GM08714 (cell line): ENCODE data around the gene ANKS1B.
"Not testable (repeated sequence)": the region's sequence is repeated elsewhere in the genome, so short reads cannot be mapped to it uniquely, and the experiment has no call there.

ENCODE experiments used
- H3K4me3 ChIP-seq: fragments of 200-500 bp; sonication (Bioruptor generic); 2 replicates; pipeline ENCODE4 v1.5.1; 2014; ENCODE audit warnings: mild to moderate bottlenecking, low read length, inconsistent platforms
- ZNF274 ChIP-seq: IDR thresholded peaks from 2 replicates; pipeline ENCODE4 v1.6.1; 2012; ENCODE audit warnings: mild to moderate bottlenecking, low read depth, low read length

Gene ANKS1B

GRCh38 chr12:99036566-99036965 is 948.2 kb downstream of the ANKS1B start:
- TF ChIP-seq ZNF274 = no peak
- H3K4me3 ChIP-seq = no peak overlapping the region

GRCh38 chr12:99035803-99036202 is 948.9 kb downstream of the ANKS1B start:
- no peak for TF ChIP-seq ZNF274

GRCh38 chr12:99034201-99034600 is 950.5 kb downstream of the ANKS1B start:
- H3K4me3 ChIP-seq = not testable (repeated sequence)

More at GRCh38 chr12:99035803-99036202, 948.9 kb downstream of the ANKS1B start:
- H3K4me3 ChIP-seq = no peak overlapping the region

GRCh38 chr12:99029511-99030271 is 955.0 kb downstream of the ANKS1B start:
- no peak for TF ChIP-seq ZNF274
- H3K4me3 ChIP-seq = no peak overlapping the region

- no peak for TF ChIP-seq ZNF274
- H3K4me3 ChIP-seq = no peak overlapping the region
These were observed 957.3 kb downstream of the ANKS1B start for GRCh38 chr12:99027461-99027860.

- TF ChIP-seq ZNF274 = no peak
- no peak overlapping the region for H3K4me3 ChIP-seq
These were observed 957.7 kb downstream of the ANKS1B start for GRCh38 chr12:99027055-99027393.

GRCh38 chr12:99026332-99027054 is 958.2 kb downstream of the ANKS1B start:
- H3K4me3 ChIP-seq = no peak overlapping the region
- TF ChIP-seq ZNF274 = no peak

GRCh38 chr12:99024870-99025269 is 959.9 kb downstream of the ANKS1B start:
- no peak overlapping the region for H3K4me3 ChIP-seq
- TF ChIP-seq ZNF274 = no peak

GRCh38 chr12:99024191-99024590 is 960.5 kb downstream of the ANKS1B start:
- H3K4me3 ChIP-seq = no peak overlapping the region
- TF ChIP-seq ZNF274 = no peak

- H3K4me3 ChIP-seq = no peak overlapping the region
- TF ChIP-seq ZNF274 = no peak
These were observed 963.9 kb downstream of the ANKS1B start for GRCh38 chr12:99020871-99021270.

- TF ChIP-seq ZNF274 = no peak
- no peak overlapping the region for H3K4me3 ChIP-seq
These were observed 964.9 kb downstream of the ANKS1B start for GRCh38 chr12:99019798-99020197.

GRCh38 chr12:99017971-99018370 is 966.8 kb downstream of the ANKS1B start:
- no peak overlapping the region for H3K4me3 ChIP-seq
- TF ChIP-seq ZNF274 = no peak

GRCh38 chr12:99009654-99010296 is 975.0 kb downstream of the ANKS1B start:
- TF ChIP-seq ZNF274 = no peak
- no peak overlapping the region for H3K4me3 ChIP-seq

- no peak overlapping the region for H3K4me3 ChIP-seq
- TF ChIP-seq ZNF274 = no peak
These were observed 979.1 kb downstream of the ANKS1B start for GRCh38 chr12:99005601-99006000.
